ENCODE measurements around the gene TBXAS1.

- TF ChIP-seq FOXM1 (IDR thresholded peaks at IDR 0.05; ENCODE audit: borderline replicate concordance) (no peak), FOXA1 (IDR thresholded peaks at IDR 0.05) (no peak), SP1 (IDR thresholded peaks at IDR 0.05) (no peak), SUZ12 (IDR thresholded peaks at IDR 0.05) (no peak), FOXK2 (IDR thresholded peaks at IDR 0.05) (no peak), ELF4 (IDR thresholded peaks at IDR 0.05) (no peak), LEF1 (IDR thresholded peaks at IDR 0.05; ENCODE audit: borderline replicate concordance) (no peak), TARDBP (IDR thresholded peaks at IDR 0.05) (no peak), HDGF (IDR thresholded peaks at IDR 0.05; ENCODE audit: borderline replicate concordance) (no peak), ZNF384 (IDR thresholded peaks at IDR 0.05) (no peak)
These were observed 115.2 kb downstream of the TBXAS1 start for GRCh38 chr7:139944248-139944647.

Data from HEK293T (cell line).